HG02885 (cell line): ENCODE results near the gene KCNE3.

Source experiments
- ATAC-seq: cut with Tn5 transposase; IDR thresholded peaks from one replicate; pipeline ENCODE4 v1.9.1; 2021; ENCODE audit warnings: mild to moderate bottlenecking; ENCODE audit not compliant: unreplicated experiment, poor library complexity

The KCNE3 gene

GRCh38 chr11:74473382-74474173, 6.2 kb upstream of the KCNE3 start:
- no peak for ATAC-seq

GRCh38 chr11:74471668-74472429, 4.5 kb upstream of the KCNE3 start:
- no peak for ATAC-seq

- no peak for ATAC-seq
Measured at GRCh38 chr11:74471037-74471436, 3.7 kb upstream of the KCNE3 start.

- no peak for ATAC-seq
Measured at GRCh38 chr11:74470526-74470925, 3.2 kb upstream of the KCNE3 start.

- ATAC-seq: no peak
Measured at GRCh38 chr11:74468936-74469335, 1.6 kb upstream of the KCNE3 start.

GRCh38 chr11:74468521-74468920, 1.2 kb upstream of the KCNE3 start:
- ATAC-seq: no peak

GRCh38 chr11:74468058-74468457, 709 bp upstream of the KCNE3 start:
- ATAC-seq: no peak

GRCh38 chr11:74465291-74465708, 2.0 kb downstream of the KCNE3 start:
- ATAC-seq: no peak

GRCh38 chr11:74464746-74465145, 2.6 kb downstream of the KCNE3 start:
- ATAC-seq: no peak

GRCh38 chr11:74463216-74463615, 4.1 kb downstream of the KCNE3 start:
- no peak for ATAC-seq

GRCh38 chr11:74462631-74463030, 4.7 kb downstream of the KCNE3 start:
- no peak for ATAC-seq

- no peak for ATAC-seq
Measured at GRCh38 chr11:74462009-74462408, 5.3 kb downstream of the KCNE3 start.

- ATAC-seq: no peak
Measured at GRCh38 chr11:74460481-74461154, 6.7 kb downstream of the KCNE3 start.

GRCh38 chr11:74460065-74460464, 7.3 kb downstream of the KCNE3 start:
- no peak for ATAC-seq

- ATAC-seq: no peak
Measured at GRCh38 chr11:74459584-74459983, 7.8 kb downstream of the KCNE3 start.

GRCh38 chr11:74457356-74457755, 10.0 kb downstream of the KCNE3 start:
- ATAC-seq: no peak

- no peak for ATAC-seq
Measured at GRCh38 chr11:74453373-74453975, 13.9 kb downstream of the KCNE3 start.

- ATAC-seq: no peak
Measured at GRCh38 chr11:74452366-74452765, 15.0 kb downstream of the KCNE3 start.

GRCh38 chr11:74450318-74450717, 17.0 kb downstream of the KCNE3 start:
- ATAC-seq: no peak

GRCh38 chr11:74449369-74449931, 17.9 kb downstream of the KCNE3 start:
- no peak for ATAC-seq
